A549 (cell line): ENCODE measurements around the gene UTP4. TPM values are rescaled to one million over a fixed set of nuclear protein-coding genes. Genes with fewer than 3 reads are reported as not detected.
"Not testable (repeated sequence)": the region's sequence is repeated elsewhere in the genome, so short reads cannot be mapped to it uniquely, and the experiment has no call there.

Source experiments
- ATAC-seq, 2 experiments: fragments of 200-7000 bp in 1 of 2; fragments of >200 bp in 1 of 2; cut with Nextera tagmentation in 1 of 2; cut with Tn5 transposase in 1 of 2; 3 replicates each; pipeline versions ENCODE4 v1.8.0 to v1.9.1; 2018 to 2020; ENCODE audit warnings: mild to moderate bottlenecking in 1 of 2, moderate library complexity in 1 of 2
- CTCF ChIA-PET: fragments of 300-600 bp; sonication (Branson Sonifier 250); formaldehyde crosslinking; extraction: SDS; loops from one replicate; lab custom pipeline; 2021; ENCODE audit warnings: antibody characterized with exemption, inconsistent platforms; lab: Yijun Ruan, JAX
- POLR2A ChIA-PET: fragments of 350-600 bp; formaldehyde crosslinking; extraction: SDS; loops from one replicate; lab custom pipeline; 2021; ENCODE audit warnings: antibody characterized with exemption, inconsistent platforms; lab: Yijun Ruan, JAX
- DNase-seq, 2 experiments: peaks; one replicate each; pipeline versions ENCODE4 v3.0.0 to v3.0.0-alpha.2; 2011 to 2016; ENCODE audit warnings: low read depth in 1 of 2, low spot score in 1 of 2
- FAIRE-seq: peaks from 2 replicates; lab custom pipeline; 2011; peaks lifted over from hg19 to GRCh38; lab: Jason Lieb, UNC
- H3K27ac ChIP-seq, 2 experiments: fragments of >200 bp; sonication (Bioruptor Twin); formaldehyde crosslinking; 3 replicates each; pipeline ENCODE4 v1.5.1; 2016 to 2017
- H3K4me1 ChIP-seq: fragments of >200 bp; sonication (Bioruptor Twin); formaldehyde crosslinking; 3 replicates; pipeline ENCODE4 v1.6.1; 2016
- H3K4me2 ChIP-seq: fragments of >200 bp; sonication (Bioruptor Twin); formaldehyde crosslinking; 3 replicates; pipeline ENCODE4 v1.6.1; 2016
- H3K4me3 ChIP-seq: fragments of >200 bp; sonication (Bioruptor Twin); formaldehyde crosslinking; 3 replicates; pipeline ENCODE4 v1.5.1; 2016
- H3K9me3 ChIP-seq: fragments of >200 bp; sonication (Bioruptor Twin); formaldehyde crosslinking; 3 replicates; pipeline ENCODE4 v1.6.1; 2016
- CBX8 ChIP-seq: fragments of 200-600 bp; sonication (generic); IDR thresholded peaks from 2 replicates; pipeline ENCODE4 v1.6.1; 2016
- CHD2 ChIP-seq: fragments of 150-350 bp; IDR thresholded peaks from 2 replicates; pipeline ENCODE4 v1.6.1; 2014; ENCODE audit warnings: low read length; ENCODE audit not compliant: partially characterized antibody
- CHD4 ChIP-seq: fragments of 200-600 bp; sonication (generic); IDR thresholded peaks from 2 replicates; pipeline ENCODE4 v1.6.1; 2016; ENCODE audit warnings: antibody characterized with exemption, mild to moderate bottlenecking, borderline replicate concordance
- ESRRA ChIP-seq: fragments of 150-350 bp; IDR thresholded peaks from 2 replicates; pipeline ENCODE4 v1.6.1; 2014; ENCODE audit warnings: mild to moderate bottlenecking, low read length, borderline replicate concordance
- FOXS1 ChIP-seq: fragments of 250-450 bp; sonication (Bioruptor Pico); IDR thresholded peaks from 2 replicates; pipeline ENCODE4 v1.5.0; 2020; ENCODE audit warnings: mild to moderate bottlenecking, moderate library complexity
- GATA3 ChIP-seq: IDR thresholded peaks from 2 replicates; pipeline ENCODE4 v1.6.1; 2012; ENCODE audit warnings: borderline replicate concordance
- HDAC2 ChIP-seq: fragments of 200-600 bp; sonication (generic); IDR thresholded peaks from 2 replicates; pipeline ENCODE4 v1.6.1; 2016
- HEYL ChIP-seq: fragments of 250-450 bp; sonication (Bioruptor Pico); IDR thresholded peaks from 2 replicates; pipeline ENCODE4 v1.8.0; 2021; ENCODE audit warnings: mild to moderate bottlenecking, moderate library complexity
- HOXB13 ChIP-seq: fragments of 250-450 bp; sonication (Bioruptor Pico); IDR thresholded peaks from 2 replicates; pipeline ENCODE4 v1.5.0; 2020; ENCODE audit warnings: low read depth, mild to moderate bottlenecking, moderate library complexity
- HOXB5 ChIP-seq: fragments of 250-450 bp; sonication (Bioruptor Pico); IDR thresholded peaks from 2 replicates; pipeline ENCODE4 v1.5.0; 2020; ENCODE audit warnings: mild to moderate bottlenecking, moderate library complexity
- KDM5A ChIP-seq: fragments of 200-600 bp; sonication (generic); IDR thresholded peaks from 2 replicates; pipeline ENCODE4 v1.6.1; 2016; ENCODE audit warnings: antibody characterized with exemption, mild to moderate bottlenecking
- MAFK ChIP-seq: fragments of 450-650 bp; IDR thresholded peaks from 2 replicates; pipeline ENCODE4 v1.6.1; 2014; ENCODE audit not compliant: partially characterized antibody
- NR3C1 ChIP-seq: fragments of >200 bp; sonication (Bioruptor Twin); formaldehyde crosslinking; IDR thresholded peaks from 3 replicates; pipeline ENCODE4 v1.6.1; 2017
- POLR2AphosphoS2 ChIP-seq: conservative IDR thresholded peaks from 2 replicates; pipeline ENCODE4 v1.6.1; 2012; ENCODE audit warnings: low read length, improper control_type of control experiment, inconsistent platforms
- RAD21 ChIP-seq, 2 experiments: fragments of >200 bp in 1 of 2; sonication (Bioruptor Twin) in 1 of 2; formaldehyde crosslinking in 1 of 2; IDR thresholded peaks in 1 of 2; conservative IDR thresholded peaks in 1 of 2; 2 replicates in 1 of 2; 3 replicates in 1 of 2; pipeline ENCODE4 v1.6.1; 2012 to 2018; ENCODE audit warnings: inconsistent platforms in 1 of 2
- RFX5 ChIP-seq: fragments of 450-650 bp; IDR thresholded peaks from 2 replicates; pipeline ENCODE4 v1.7.1; 2014; ENCODE audit warnings: antibody characterized with exemption, mild to moderate bottlenecking, moderate library complexity
- TP53 ChIP-seq: fragments of 250-450 bp; sonication (Bioruptor Pico); IDR thresholded peaks from 2 replicates; pipeline ENCODE4 v1.5.0; 2021; ENCODE audit warnings: mild to moderate bottlenecking, moderate library complexity
- ZC3H11A ChIP-seq: fragments of 450-650 bp; IDR thresholded peaks from 2 replicates; pipeline ENCODE4 v1.6.1; 2014; ENCODE audit warnings: antibody characterized with exemption, mild to moderate bottlenecking
- ZNF302 ChIP-seq: fragments of 250-450 bp; sonication (Bioruptor Pico); IDR thresholded peaks from 2 replicates; pipeline ENCODE4 v1.9.0; 2021; ENCODE audit warnings: inconsistent platforms, mild to moderate bottlenecking, moderate library complexity
- ZSCAN20 ChIP-seq: fragments of 250-450 bp; sonication (Bioruptor Pico); IDR thresholded peaks from 2 replicates; pipeline ENCODE4 v1.8.0; 2022; ENCODE audit warnings: mild to moderate bottlenecking, moderate library complexity
- WGBS: methylation state at CpG from one replicate; pipeline ENCODE4 v1.1.6; 2017; ENCODE audit errors: missing lambda C conversion rate; 5-methylcytosine and 5-hydroxymethylcytosine counted together
- polyA plus RNA-seq, 4 experiments: library from polyadenylated mRNA; depleted of rRNA in 3 of 4; stranded (reverse); fragments of >200 nt; fragmentation: RNase III in 1 of 4; extraction: RNeasy Plus Mini Kit Qiagen cat#74134 plus additional on column Dnase treatment in 1 of 4; gene quantifications; 2 replicates in 3 of 4; 3 replicates in 1 of 4; pipeline ENCODE4 v1.2.3, GENCODE V29; 2011 to 2017
- TF ChIP-seq, protein P1 (sequence below): IDR thresholded peaks from 2 replicates; pipeline ENCODE4 v1.6.1; 2012; ENCODE audit warnings: low read depth, borderline replicate concordance
- TF ChIP-seq, protein P2 (sequence below): fragments of 450-650 bp; IDR thresholded peaks from 2 replicates; pipeline ENCODE4 v1.6.1; 2014; ENCODE audit warnings: antibody characterized with exemption

Gene UTP4
- polyA plus RNA-seq, 2 of the 4 experiments (the other 2 are of a cell fraction): 77.1 to 118 TPM

DNA sequence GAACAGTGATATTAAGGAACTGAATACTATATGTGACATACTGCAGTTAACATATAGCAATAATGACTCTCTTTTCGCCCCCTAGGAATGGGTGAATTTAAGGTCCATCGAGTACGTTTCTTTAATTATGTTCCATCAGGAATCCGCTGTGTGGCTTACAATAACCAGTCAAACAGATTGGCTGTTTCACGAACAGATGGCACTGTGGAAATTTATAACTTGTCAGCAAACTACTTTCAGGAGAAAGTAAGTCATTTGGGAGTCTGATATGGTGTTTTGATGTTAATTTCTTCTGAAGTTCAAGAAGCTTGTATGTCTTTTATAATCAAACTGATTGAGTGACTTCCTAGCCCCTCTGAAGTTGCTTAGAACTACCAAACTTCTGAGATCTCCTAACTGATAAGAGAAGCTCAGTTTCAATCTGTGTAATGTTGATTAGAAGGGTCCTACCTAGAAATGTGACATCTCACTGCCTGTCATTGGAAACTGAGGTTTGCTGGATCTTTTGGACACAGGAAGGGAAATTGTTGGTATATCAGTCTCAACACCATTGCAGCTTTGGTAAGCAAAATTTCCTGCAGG lies 1.0 kb downstream of the UTP4 start (continued):
- TF ChIP-seq RFX5: no peak
- TF ChIP-seq, all 56 proteins: peak for 0

GRCh38 chr16:69138608-69139007 lies 6.2 kb downstream of the UTP4 start:
- CTCF ChIA-PET: no interaction called here
- ATAC-seq (no peak), FAIRE-seq (no peak), DNase-seq (no peak)
- Histone ChIP-seq H3K4me2 (no peak overlapping the region), H3K27ac (no peak overlapping the region), H3K9me3 (no peaks in the 10 kb centered on the region), H3K4me1 (peaks cover 12% of the 10 kb centered on the region), H3K4me3 (no peak overlapping the region)
- POLR2A ChIA-PET: interaction anchor here (0.7 kb wide), 1 partner anchor 192 kb away, joined by 7 read pairs; the partner anchor contains the start of gene PDF
- no peak for TF ChIP-seq HDAC2
- TF ChIP-seq RAD21 (conservative IDR thresholded peaks at IDR 0.05 in 1 of 2, IDR thresholded peaks at IDR 0.05 in 1 of 2): no peak
- no peak for TF ChIP-seq CHD4
- no peak for TF ChIP-seq FOXS1
- TF ChIP-seq, protein P1, sequence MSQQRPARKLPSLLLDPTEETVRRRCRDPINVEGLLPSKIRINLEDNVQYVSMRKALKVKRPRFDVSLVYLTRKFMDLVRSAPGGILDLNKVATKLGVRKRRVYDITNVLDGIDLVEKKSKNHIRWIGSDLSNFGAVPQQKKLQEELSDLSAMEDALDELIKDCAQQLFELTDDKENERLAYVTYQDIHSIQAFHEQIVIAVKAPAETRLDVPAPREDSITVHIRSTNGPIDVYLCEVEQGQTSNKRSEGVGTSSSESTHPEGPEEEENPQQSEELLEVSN: no peak
- TF ChIP-seq ESRRA: no peak
- TF ChIP-seq ZNF302 (CRISPR knock-in tag): no peak
- TF ChIP-seq, protein P2, sequence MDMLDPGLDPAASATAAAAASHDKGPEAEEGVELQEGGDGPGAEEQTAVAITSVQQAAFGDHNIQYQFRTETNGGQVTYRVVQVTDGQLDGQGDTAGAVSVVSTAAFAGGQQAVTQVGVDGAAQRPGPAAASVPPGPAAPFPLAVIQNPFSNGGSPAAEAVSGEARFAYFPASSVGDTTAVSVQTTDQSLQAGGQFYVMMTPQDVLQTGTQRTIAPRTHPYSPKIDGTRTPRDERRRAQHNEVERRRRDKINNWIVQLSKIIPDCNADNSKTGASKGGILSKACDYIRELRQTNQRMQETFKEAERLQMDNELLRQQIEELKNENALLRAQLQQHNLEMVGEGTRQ: no peak
- TF ChIP-seq KDM5A: no peak
- no peak for TF ChIP-seq TP53 (CRISPR knock-in tag)
- no peak for TF ChIP-seq ZSCAN20 (CRISPR knock-in tag)
- TF ChIP-seq GATA3: no peak
- no peak for TF ChIP-seq CBX8
- no peak for TF ChIP-seq MAFK
- 92% methylated on average over 2 of the region's 2 CpGs for WGBS

- WGBS: 95% methylated on average over 7 of the region's 7 CpGs
- not testable (repeated sequence) for FAIRE-seq, H3K4me2 ChIP-seq, H3K4me1 ChIP-seq, H3K4me3 ChIP-seq, H3K27ac ChIP-seq, H3K9me3 ChIP-seq, DNase-seq, ATAC-seq
- POLR2A ChIA-PET: interaction anchor here (0.7 kb wide), 1 partner anchor 191 kb away, joined by 7 read pairs; the partner anchor contains the start of gene PDF
- peak; percentile 96 for TF ChIP-seq ZC3H11A
- TF ChIP-seq, all 56 proteins: peak for 1; not testable (repeated sequence) for 55
- CTCF ChIA-PET: interaction anchor here (0.9 to 1.2 kb wide), 3 partner anchors 10 to 237 kb away, joined by 3 to 9 read pairs (median 3); no protein-coding TSS in a partner anchor
Observed at GRCh38 chr16:69139464-69139863, 7.0 kb downstream of the UTP4 start.

GRCh38 chr16:69141014-69141413 lies 8.6 kb downstream of the UTP4 start:
- ChIA-PET CTCF (interaction anchor here (1.1 to 1.6 kb wide), 2 partner anchors 9 to 620 kb away, joined by 3 to 4 read pairs; no protein-coding TSS in a partner anchor), POLR2A (no interaction called here)
- H3K4me1 ChIP-seq: 0 out of 3 replicates have a peak, but pooled peaks cover 3% of the 10 kb centered on the region
- no peak overlapping the region for H3K27ac ChIP-seq
- H3K4me3 ChIP-seq: no peak overlapping the region
- no peaks in the 10 kb centered on the region for H3K9me3 ChIP-seq
- whole genome bisulfite sequencing: 88% methylated on average over 5 of the region's 5 CpGs
- DNase-seq: no peak
- ATAC-seq: no peak
- H3K4me2 ChIP-seq: no peak overlapping the region
- TF ChIP-seq KDM5A: no peak
- TF ChIP-seq HOXB13 (CRISPR knock-in tag): no peak
- no peak for FAIRE-seq

GRCh38 chr16:69141936-69142335 lies 9.5 kb downstream of the UTP4 start:
- FAIRE-seq: no peak
- no peak overlapping the region for H3K4me2 ChIP-seq
- 74% methylated on average over 4 of the region's 4 CpGs for WGBS
- no peak for ATAC-seq
- no peak overlapping the region for H3K4me3 ChIP-seq
- 0 out of 3 replicates have a peak, but pooled peaks cover 3% of the 10 kb centered on the region for H3K4me1 ChIP-seq
- CTCF ChIA-PET: interaction anchor here (0.7 to 1.5 kb wide), 2 partner anchors 146 to 240 kb away, joined by 3 to 4 read pairs; no protein-coding TSS in a partner anchor
- TF ChIP-seq HEYL (CRISPR knock-in tag): no peak
- TF ChIP-seq POLR2AphosphoS2: no peak
- no peak for TF ChIP-seq HOXB5 (CRISPR knock-in tag)
- TF ChIP-seq CHD2: no peak
- TF ChIP-seq KDM5A: no peak
- no peak for TF ChIP-seq NR3C1
- no peak for DNase-seq
- H3K27ac ChIP-seq: no peak overlapping the region
- POLR2A ChIA-PET: no interaction called here
- H3K9me3 ChIP-seq: no peaks in the 10 kb centered on the region
